ENCODE results near the gene COMMD9.

Gene COMMD9

GRCh38 chr11:36261094-36261493 is 28.1 kb downstream of the COMMD9 start:
- H3K36me3 ChIP-seq, result no peaks in the 10 kb centered on the region
- H3K27me3 ChIP-seq (ENCODE audit: insufficient read depth, low read depth, severe bottlenecking), result no peaks in the 10 kb centered on the region
- TF ChIP-seq, protein P1, sequence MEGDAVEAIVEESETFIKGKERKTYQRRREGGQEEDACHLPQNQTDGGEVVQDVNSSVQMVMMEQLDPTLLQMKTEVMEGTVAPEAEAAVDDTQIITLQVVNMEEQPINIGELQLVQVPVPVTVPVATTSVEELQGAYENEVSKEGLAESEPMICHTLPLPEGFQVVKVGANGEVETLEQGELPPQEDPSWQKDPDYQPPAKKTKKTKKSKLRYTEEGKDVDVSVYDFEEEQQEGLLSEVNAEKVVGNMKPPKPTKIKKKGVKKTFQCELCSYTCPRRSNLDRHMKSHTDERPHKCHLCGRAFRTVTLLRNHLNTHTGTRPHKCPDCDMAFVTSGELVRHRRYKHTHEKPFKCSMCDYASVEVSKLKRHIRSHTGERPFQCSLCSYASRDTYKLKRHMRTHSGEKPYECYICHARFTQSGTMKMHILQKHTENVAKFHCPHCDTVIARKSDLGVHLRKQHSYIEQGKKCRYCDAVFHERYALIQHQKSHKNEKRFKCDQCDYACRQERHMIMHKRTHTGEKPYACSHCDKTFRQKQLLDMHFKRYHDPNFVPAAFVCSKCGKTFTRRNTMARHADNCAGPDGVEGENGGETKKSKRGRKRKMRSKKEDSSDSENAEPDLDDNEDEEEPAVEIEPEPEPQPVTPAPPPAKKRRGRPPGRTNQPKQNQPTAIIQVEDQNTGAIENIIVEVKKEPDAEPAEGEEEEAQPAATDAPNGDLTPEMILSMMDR (IDR thresholded peaks at IDR 0.05; ENCODE audit: low read depth, low read length), result no peak
- no peak for DNase-seq
- no peaks in the 10 kb centered on the region for H3K9me3 ChIP-seq (ENCODE audit: severe bottlenecking)
- H3K27ac ChIP-seq, result no peak overlapping the region
- H3K4me3 ChIP-seq (ENCODE audit: low read depth, low read length), result no peak overlapping the region

- Histone ChIP-seq H3K27me3 (ENCODE audit: insufficient read depth, low read depth, severe bottlenecking) (no peaks in the 10 kb centered on the region), H3K27ac (peak overlapping the region; percentile 36; the same call in 1 of the 2 replicates), H3K4me3 (ENCODE audit: low read depth, low read length) (no peak overlapping the region), H3K9me3 (ENCODE audit: severe bottlenecking) (no peaks in the 10 kb centered on the region), H3K36me3 (no peaks in the 10 kb centered on the region)
- TF ChIP-seq, protein P1 (IDR thresholded peaks at IDR 0.05; ENCODE audit: low read depth, low read length), result peak; percentile 83
- DNase-seq, result peak; percentile 87
These were observed 30.4 kb downstream of the COMMD9 start for GRCh38 chr11:36258730-36259360.

GRCh38 chr11:36257351-36257750 is 31.9 kb downstream of the COMMD9 start:
- no peaks in the 10 kb centered on the region for H3K36me3 ChIP-seq
- DNase-seq, result no peak
- H3K9me3 ChIP-seq (ENCODE audit: severe bottlenecking), result no peaks in the 10 kb centered on the region
- H3K27me3 ChIP-seq (ENCODE audit: insufficient read depth, low read depth, severe bottlenecking), result no peaks in the 10 kb centered on the region
- H3K4me3 ChIP-seq (ENCODE audit: low read depth, low read length), result no peak overlapping the region
- H3K27ac ChIP-seq, result no peak overlapping the region
- TF ChIP-seq, protein P1 (IDR thresholded peaks at IDR 0.05; ENCODE audit: low read depth, low read length), result no peak

GRCh38 chr11:36254713-36255112 is 34.5 kb downstream of the COMMD9 start:
- TF ChIP-seq, protein P1 (IDR thresholded peaks at IDR 0.05; ENCODE audit: low read depth, low read length), result no peak
- DNase-seq, result no peak
- Histone ChIP-seq H3K4me3 (ENCODE audit: low read depth, low read length) (no peak overlapping the region), H3K27me3 (ENCODE audit: insufficient read depth, low read depth, severe bottlenecking) (no peaks in the 10 kb centered on the region), H3K27ac (no peak overlapping the region), H3K36me3 (no peaks in the 10 kb centered on the region), H3K9me3 (ENCODE audit: severe bottlenecking) (no peaks in the 10 kb centered on the region)

DNA sequence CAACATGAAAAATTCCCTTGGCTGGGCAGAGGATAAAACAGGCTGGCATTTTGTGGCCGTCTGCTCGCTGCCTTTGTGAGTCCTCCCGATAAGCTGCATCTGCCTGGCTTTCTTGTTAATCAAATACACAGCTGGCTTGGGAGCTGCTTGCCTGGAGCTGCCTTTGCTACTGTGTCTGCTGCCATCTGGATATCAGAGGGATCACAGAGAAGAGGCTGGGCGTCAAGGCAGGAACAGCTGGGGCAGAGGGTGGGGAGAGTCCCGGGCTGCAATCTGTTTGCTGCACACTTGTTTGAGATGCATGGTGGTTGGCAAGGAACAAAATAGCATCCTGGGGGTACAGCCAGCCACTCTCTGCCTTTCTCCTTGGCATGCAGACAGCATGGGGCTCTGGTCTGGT is 36.0 kb downstream of the COMMD9 start:
- Histone ChIP-seq H3K27ac (no peak overlapping the region), H3K27me3 (ENCODE audit: insufficient read depth, low read depth, severe bottlenecking) (no peaks in the 10 kb centered on the region), H3K36me3 (no peaks in the 10 kb centered on the region), H3K9me3 (ENCODE audit: severe bottlenecking) (no peaks in the 10 kb centered on the region), H3K4me3 (ENCODE audit: low read depth, low read length) (no peak overlapping the region)
- peak; percentile 80 for DNase-seq
- TF ChIP-seq, protein P1 (IDR thresholded peaks at IDR 0.05; ENCODE audit: low read depth, low read length), result no peak

DNA sequence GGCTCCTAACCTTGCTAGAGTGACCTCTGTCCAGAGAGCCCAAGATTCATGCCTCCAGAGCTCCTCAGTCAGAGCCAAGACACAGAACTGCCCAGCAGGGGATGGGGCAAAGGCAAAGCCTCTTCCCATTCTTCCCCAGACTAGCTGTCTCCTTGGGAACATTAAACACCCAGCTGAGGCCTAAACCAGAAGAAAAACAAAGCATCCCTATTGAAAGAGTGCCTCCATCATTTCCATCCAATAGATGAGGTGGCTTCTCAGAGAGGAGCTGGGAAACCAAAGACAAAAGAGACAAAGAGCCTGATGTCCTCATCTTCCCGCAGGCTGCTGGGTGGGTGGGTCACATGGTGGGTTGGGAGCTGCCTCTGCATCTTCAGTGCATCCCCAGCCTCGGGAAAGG is 37.4 kb downstream of the COMMD9 start:
- Histone ChIP-seq H3K27ac (no peak overlapping the region), H3K9me3 (ENCODE audit: severe bottlenecking) (no peaks in the 10 kb centered on the region), H3K27me3 (ENCODE audit: insufficient read depth, low read depth, severe bottlenecking) (no peaks in the 10 kb centered on the region), H3K36me3 (no peaks in the 10 kb centered on the region), H3K4me3 (ENCODE audit: low read depth, low read length) (no peak overlapping the region)
- no peak for DNase-seq
- TF ChIP-seq, protein P1 (IDR thresholded peaks at IDR 0.05; ENCODE audit: low read depth, low read length), result no peak

Data from WERI-Rb-1 (cell line).